Measurements from ENCODE around the gene LRFN3. TPM values are rescaled to one million over a fixed set of nuclear protein-coding genes. Genes with fewer than 3 reads are reported as not detected.

LRFN3 gene
- total RNA-seq, 6 experiments from 2014 or later: 15.3 to 21.0 (median 19.1) TPM

GRCh38 chr19:35986664-35987570 is 50.7 kb downstream of the LRFN3 start:
- DNase-seq: no peak
- Mint-ChIP-seq H3K27me3 (ENCODE audit: insufficient read depth) (peaks cover 55% of the 10 kb centered on the region), H3K4me3 (0 out of 2 replicates have a peak overlapping the region, but pooled peaks have one; percentile 10), H3K9me3 (0 out of 2 replicates have a peak, but pooled peaks cover 4% of the 10 kb centered on the region), H3K27ac (no peak overlapping the region), H3K36me3 (ENCODE audit: low read depth) (no peaks in the 10 kb centered on the region), H3K4me1 (ENCODE audit: low read depth) (no peaks in the 10 kb centered on the region)
- no peak for TF ChIP-seq CTCF (IDR thresholded peaks at IDR 0.05)

- Mint-ChIP-seq H3K4me1 (ENCODE audit: low read depth) (no peaks in the 10 kb centered on the region), H3K27me3 (ENCODE audit: insufficient read depth) (peaks cover 54% of the 10 kb centered on the region), H3K9me3 (0 out of 2 replicates have a peak, but pooled peaks cover 4% of the 10 kb centered on the region), H3K27ac (no peak overlapping the region), H3K4me3 (no peak overlapping the region), H3K36me3 (ENCODE audit: low read depth) (no peaks in the 10 kb centered on the region)
- no peak for DNase-seq
- no peak for TF ChIP-seq CTCF (IDR thresholded peaks at IDR 0.05)
These were observed 51.4 kb downstream of the LRFN3 start for GRCh38 chr19:35987571-35987896.

DNA sequence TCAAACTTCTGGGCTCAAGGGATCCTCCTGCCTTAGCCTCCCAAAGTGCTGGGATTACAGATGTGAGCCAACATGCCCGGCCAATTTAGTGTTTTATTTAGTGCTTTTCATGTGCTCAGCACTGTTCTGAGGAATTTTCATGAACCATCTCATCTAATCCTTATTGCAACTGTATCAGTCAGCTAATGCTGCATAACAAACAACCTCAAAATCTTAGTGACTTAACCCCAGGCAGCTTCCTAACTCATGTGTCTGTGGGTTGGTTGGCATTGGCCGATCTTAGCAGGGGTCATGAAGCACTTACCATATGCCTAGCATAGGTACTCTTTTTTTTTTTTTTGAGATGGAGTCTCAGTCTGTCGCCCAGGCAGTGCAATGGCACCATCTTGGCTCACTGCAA is 52.6 kb downstream of the LRFN3 start:
- Mint-ChIP-seq H3K27me3 (ENCODE audit: insufficient read depth) (peaks cover 46% of the 10 kb centered on the region), H3K9me3 (0 out of 2 replicates have a peak, but pooled peaks cover 4% of the 10 kb centered on the region), H3K27ac (no peak overlapping the region), H3K4me3 (no peak overlapping the region), H3K4me1 (ENCODE audit: low read depth) (no peaks in the 10 kb centered on the region), H3K36me3 (ENCODE audit: low read depth) (no peaks in the 10 kb centered on the region)
- DNase-seq: no peak
- no peak for TF ChIP-seq CTCF (IDR thresholded peaks at IDR 0.05)

- DNase-seq: no peak
- no peak overlapping the region for H3K27ac Mint-ChIP-seq
- no peak for TF ChIP-seq CTCF (IDR thresholded peaks at IDR 0.05)
- no peaks in the 10 kb centered on the region for H3K36me3 Mint-ChIP-seq (ENCODE audit: low read depth)
- H3K9me3 Mint-ChIP-seq: 0 out of 2 replicates have a peak, but pooled peaks cover 4% of the 10 kb centered on the region
- no peak overlapping the region for H3K4me3 Mint-ChIP-seq
- H3K4me1 Mint-ChIP-seq (ENCODE audit: low read depth): peaks cover 5% of the 10 kb centered on the region
- peaks cover 37% of the 10 kb centered on the region for H3K27me3 Mint-ChIP-seq (ENCODE audit: insufficient read depth)
These were observed 54.0 kb downstream of the LRFN3 start for GRCh38 chr19:35990156-35990555.

DNA sequence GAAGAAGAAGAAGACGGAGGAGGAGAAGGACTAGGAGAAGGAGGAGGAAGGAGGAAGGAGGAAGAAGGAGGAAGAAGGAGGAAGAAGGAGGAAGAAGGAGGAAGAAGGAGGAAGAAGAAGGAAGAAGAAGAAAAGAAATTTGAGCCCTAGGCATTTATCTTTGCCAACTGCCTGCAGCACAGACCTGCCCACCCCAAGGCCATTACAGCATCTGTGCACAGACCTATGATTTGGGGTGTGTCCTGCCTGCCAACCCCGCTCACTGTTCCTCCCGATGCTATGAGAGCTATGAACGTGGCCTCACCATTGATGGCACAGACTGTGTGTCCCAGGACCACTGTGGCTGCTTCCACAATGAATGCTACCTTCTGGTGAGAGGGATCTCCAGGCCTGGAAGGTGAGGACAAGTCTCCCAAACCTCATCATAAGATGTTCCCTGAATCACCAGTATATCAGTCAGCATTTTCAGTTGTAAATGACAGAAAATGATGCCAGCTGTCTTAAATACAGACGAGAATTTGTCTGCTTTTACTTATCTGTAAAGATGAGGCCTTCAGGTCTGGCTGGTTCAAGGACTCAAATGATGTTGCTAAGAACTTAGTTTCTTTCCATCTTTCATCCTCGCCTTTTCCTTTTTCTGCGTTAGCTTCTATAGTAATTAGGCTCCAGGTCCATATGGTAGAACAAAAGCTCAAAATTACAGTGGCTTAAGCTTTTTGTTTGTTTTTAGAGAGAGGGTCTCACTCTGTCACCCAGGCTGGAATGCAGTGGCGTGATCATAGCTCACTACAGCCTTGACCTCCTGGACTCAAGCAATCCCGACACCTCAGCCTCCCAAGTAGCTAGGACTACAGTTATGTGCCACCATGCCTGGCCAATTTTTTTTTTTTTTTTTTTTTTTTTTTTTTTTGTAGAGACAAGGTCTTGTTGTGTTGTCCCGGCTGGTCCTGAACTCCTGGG is 54.9 kb downstream of the LRFN3 start:
- H3K9me3 Mint-ChIP-seq: 0 out of 2 replicates have a peak, but pooled peaks cover 4% of the 10 kb centered on the region
- DNase-seq: no peak
- H3K36me3 Mint-ChIP-seq (ENCODE audit: low read depth): no peaks in the 10 kb centered on the region
- H3K4me3 Mint-ChIP-seq: no peak overlapping the region
- H3K4me1 Mint-ChIP-seq (ENCODE audit: low read depth): peaks cover 10% of the 10 kb centered on the region
- no peak for TF ChIP-seq CTCF (IDR thresholded peaks at IDR 0.05)
- H3K27ac Mint-ChIP-seq: no peak overlapping the region
- peaks cover 29% of the 10 kb centered on the region for H3K27me3 Mint-ChIP-seq (ENCODE audit: insufficient read depth)

Data from HFFc6 (cell line).